Measurements from ENCODE around the gene FGF14.

GRCh38 chr13:101967781-101968180, 434.1 kb downstream of the FGF14 start:
- TF ChIP-seq POLR2A (IDR thresholded peaks at IDR 0.05; ENCODE audit: low read depth, low read length) (no peak), POLR2AphosphoS5 (IDR thresholded peaks at IDR 0.05; ENCODE audit: low read depth, low read length) (no peak)
